ENCODE results near the gene ERC1. TPM values are rescaled to one million over a fixed set of nuclear protein-coding genes. Genes with fewer than 3 reads are reported as not detected.
A peak's percentile ranks its signal among the peaks of the same experiment; 100 is the strongest.

ERC1 gene
- total and polyA plus RNA-seq, 7 donors, result 4.0 to 35.6 (median 29.4) TPM

DNA sequence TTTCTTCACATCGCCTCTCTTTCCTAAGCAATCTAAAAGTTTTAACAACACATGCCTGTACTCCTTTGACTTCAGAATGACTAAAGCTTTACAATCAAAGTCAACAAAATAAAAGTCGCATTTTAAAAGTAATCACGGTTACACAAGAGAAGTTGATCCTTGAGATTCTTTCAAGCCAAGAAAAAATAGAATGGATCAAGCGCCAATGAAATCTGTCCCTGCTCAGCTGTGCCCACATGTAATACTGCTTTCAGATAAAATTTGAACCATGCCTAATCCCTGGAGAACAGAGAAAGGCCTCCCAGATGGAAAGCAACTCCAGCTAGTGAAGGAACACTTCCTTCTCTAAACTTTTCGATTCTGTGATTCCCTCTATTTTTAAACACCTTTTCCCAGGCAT is 490.3 kb downstream of the ERC1 start:
- DNase-seq (no peak), ATAC-seq (no peak)
- 52 to 69% (median 64%) methylated on average over 5 of the region's 5 CpGs for WGBS, 3 donors
- H3K36me3 ChIP-seq (ENCODE audit: insufficient read depth in 1 of 2, low read depth in 1 of 2), result no peaks in the 10 kb centered on the region
- H3K27me3 ChIP-seq (ENCODE audit: insufficient read depth in 3 of 3, low read length in 2 of 3), result no peaks in the 10 kb centered on the region
- H3K4me1 ChIP-seq, result no peaks in the 10 kb centered on the region
- intact Hi-C loops (cut with DNase I), result no loop called here
- TF ChIP-seq, protein P1, sequence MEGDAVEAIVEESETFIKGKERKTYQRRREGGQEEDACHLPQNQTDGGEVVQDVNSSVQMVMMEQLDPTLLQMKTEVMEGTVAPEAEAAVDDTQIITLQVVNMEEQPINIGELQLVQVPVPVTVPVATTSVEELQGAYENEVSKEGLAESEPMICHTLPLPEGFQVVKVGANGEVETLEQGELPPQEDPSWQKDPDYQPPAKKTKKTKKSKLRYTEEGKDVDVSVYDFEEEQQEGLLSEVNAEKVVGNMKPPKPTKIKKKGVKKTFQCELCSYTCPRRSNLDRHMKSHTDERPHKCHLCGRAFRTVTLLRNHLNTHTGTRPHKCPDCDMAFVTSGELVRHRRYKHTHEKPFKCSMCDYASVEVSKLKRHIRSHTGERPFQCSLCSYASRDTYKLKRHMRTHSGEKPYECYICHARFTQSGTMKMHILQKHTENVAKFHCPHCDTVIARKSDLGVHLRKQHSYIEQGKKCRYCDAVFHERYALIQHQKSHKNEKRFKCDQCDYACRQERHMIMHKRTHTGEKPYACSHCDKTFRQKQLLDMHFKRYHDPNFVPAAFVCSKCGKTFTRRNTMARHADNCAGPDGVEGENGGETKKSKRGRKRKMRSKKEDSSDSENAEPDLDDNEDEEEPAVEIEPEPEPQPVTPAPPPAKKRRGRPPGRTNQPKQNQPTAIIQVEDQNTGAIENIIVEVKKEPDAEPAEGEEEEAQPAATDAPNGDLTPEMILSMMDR (IDR thresholded peaks at IDR 0.05), result no peak
- no peak overlapping the region for H3K27ac ChIP-seq
- no peak overlapping the region for H3K4me3 ChIP-seq
- H3K9me3 ChIP-seq, result no peaks in the 10 kb centered on the region

DNA sequence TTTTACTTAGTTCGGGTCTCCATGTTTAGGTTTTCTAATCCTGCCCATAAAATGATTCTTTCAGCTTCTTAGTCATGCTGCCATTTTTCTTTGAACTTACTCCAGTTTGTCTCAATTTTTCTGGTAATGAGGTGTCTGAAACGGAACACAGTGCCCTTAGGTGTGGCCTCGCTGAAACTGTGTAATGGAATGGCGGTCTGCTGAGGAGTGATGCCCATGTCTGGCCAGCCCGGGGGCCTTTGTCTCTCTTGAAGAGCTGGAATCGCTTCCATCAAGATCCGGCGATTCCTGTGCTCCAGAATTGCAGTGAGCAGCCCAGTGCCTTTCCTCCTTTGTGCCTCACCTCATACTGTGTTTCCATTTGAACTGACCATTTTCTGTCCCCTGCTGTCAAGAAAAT is 490.9 kb downstream of the ERC1 start:
- no peaks in the 10 kb centered on the region for H3K4me1 ChIP-seq
- no peak overlapping the region for H3K27ac ChIP-seq
- no peak overlapping the region for H3K4me3 ChIP-seq
- no peak for ATAC-seq
- H3K9me3 ChIP-seq, result no peaks in the 10 kb centered on the region
- no peaks in the 10 kb centered on the region for H3K36me3 ChIP-seq (ENCODE audit: insufficient read depth in 1 of 2, low read depth in 1 of 2)
- DNase-seq, result no peak
- 81 to 89% (median 86%) methylated on average over 8 of the region's 8 CpGs for WGBS, 3 donors
- TF ChIP-seq, protein P1 (IDR thresholded peaks at IDR 0.05), result no peak
- H3K27me3 ChIP-seq (ENCODE audit: insufficient read depth in 3 of 3, low read length in 2 of 3), result no peaks in the 10 kb centered on the region
- intact Hi-C loops (cut with DNase I), result no loop called here

DNA sequence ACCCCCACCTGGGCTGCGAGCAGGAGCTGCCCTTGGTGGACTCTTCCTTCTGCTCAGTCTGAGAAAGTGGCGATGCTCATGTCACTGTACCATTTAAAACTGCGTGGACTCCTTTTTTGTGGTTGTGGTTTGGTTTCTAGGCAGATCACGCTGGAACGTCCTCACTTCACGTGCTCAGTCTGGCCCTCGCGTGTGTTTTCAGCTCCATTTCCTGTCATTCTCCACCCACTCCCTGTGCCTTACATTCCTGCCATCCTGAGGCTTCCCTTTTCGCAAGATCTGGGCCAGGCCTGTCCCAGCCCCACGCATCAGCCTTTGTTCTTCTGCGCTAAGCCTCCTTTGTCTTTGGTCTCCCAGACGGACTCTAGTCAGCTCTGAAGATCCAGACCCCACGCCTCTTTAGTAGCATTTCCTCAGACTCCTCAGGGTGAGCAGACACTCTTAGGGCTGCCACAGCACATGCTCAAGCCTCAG is 497.9 kb downstream of the ERC1 start:
- no peaks in the 10 kb centered on the region for H3K27me3 ChIP-seq (ENCODE audit: insufficient read depth in 3 of 3, low read length in 2 of 3)
- no peaks in the 10 kb centered on the region for H3K4me1 ChIP-seq
- no peak overlapping the region for H3K4me3 ChIP-seq
- H3K27ac ChIP-seq, result no peak overlapping the region
- H3K36me3 ChIP-seq (ENCODE audit: insufficient read depth in 1 of 2, low read depth in 1 of 2), result peaks cover 0 to 19% of the 10 kb centered on the region in 2 donors
- ATAC-seq, result no peak
- WGBS, 3 donors, result 82 to 85% (median 82%) methylated on average over 13 of the region's 13 CpGs
- TF ChIP-seq, protein P1 (IDR thresholded peaks at IDR 0.05), result no peak
- DNase-seq, result no peak
- no peaks in the 10 kb centered on the region for H3K9me3 ChIP-seq
- intact Hi-C loops (cut with DNase I), result no loop called here

DNA sequence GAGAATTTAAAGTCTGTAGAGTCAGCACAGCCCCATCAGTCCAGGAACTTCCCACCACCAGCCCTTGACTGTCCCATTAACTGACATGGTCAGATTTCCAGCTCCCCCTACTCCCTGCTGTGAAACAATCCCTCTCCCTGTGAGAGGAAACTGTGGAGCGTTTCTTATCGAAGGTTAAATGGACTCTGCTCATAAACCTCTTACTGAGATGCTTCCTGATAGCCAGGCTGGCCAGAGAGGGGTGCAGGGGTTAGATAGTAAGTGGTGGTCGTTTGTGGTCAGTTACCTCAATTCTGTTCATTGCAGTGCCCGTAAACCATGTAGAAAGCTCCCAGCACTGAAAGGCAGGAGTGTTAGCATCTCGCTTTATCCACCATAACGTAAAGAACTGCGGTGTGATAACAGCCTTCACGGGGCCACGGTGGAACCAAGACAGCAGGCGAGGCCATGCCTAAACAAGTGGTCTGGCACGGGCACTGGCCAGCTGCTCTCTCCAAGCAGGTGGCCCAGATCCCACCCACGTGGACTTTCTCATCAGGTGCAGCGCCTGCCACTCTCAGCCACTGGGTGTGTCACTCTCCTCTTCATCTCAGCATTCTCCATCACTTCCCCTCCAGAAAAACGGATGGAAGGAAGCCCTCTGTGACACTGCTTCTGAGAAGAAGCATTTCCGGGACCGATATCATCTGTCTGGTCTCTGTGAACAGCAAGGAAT is 501.1 kb downstream of the ERC1 start:
- H3K27me3 ChIP-seq (ENCODE audit: insufficient read depth in 3 of 3, low read length in 2 of 3), result no peaks in the 10 kb centered on the region
- peaks cover 6% of the 10 kb centered on the region for H3K4me1 ChIP-seq
- H3K36me3 ChIP-seq (ENCODE audit: insufficient read depth in 1 of 2, low read depth in 1 of 2), result peaks cover 0 to 19% of the 10 kb centered on the region in 2 donors
- H3K4me3 ChIP-seq, result no peak overlapping the region
- ATAC-seq, result peak in 3 of 4 donors; percentile 47 to 81 (median 50)
- 62 to 72% (median 65%) methylated on average over 16 of the region's 16 CpGs for WGBS, 3 donors
- no peak for DNase-seq
- no peak overlapping the region for H3K27ac ChIP-seq
- TF ChIP-seq, protein P1 (IDR thresholded peaks at IDR 0.05), result no peak
- intact Hi-C loops (cut with DNase I), result no loop called here
- no peaks in the 10 kb centered on the region for H3K9me3 ChIP-seq
